Neural cell (in vitro differentiated cells): ENCODE measurements around the gene HDAC4.

Source experiments
- CTCF ChIP-seq: fragments of 450-650 bp; IDR thresholded peaks from 2 replicates; pipeline ENCODE4 v1.5.1; 2014; ENCODE audit warnings: antibody characterized with exemption, mild to moderate bottlenecking, moderate library complexity; ENCODE audit not compliant: poor library complexity, severe bottlenecking
- EP300 ChIP-seq: fragments of 450-650 bp; conservative IDR thresholded peaks from 2 replicates; pipeline ENCODE4 v1.6.1; 2014; ENCODE audit warnings: antibody characterized with exemption, mild to moderate bottlenecking, moderate library complexity; ENCODE audit not compliant: poor library complexity, severe bottlenecking
- EZH2 ChIP-seq: fragments of 200-600, 300-800 bp; shearing (Covaris generic), sonication (generic); IDR thresholded peaks from 2 replicates; pipeline ENCODE4 v1.6.1; 2014; ENCODE audit warnings: antibody characterized with exemption, low read length, borderline replicate concordance, mild to moderate bottlenecking; ENCODE audit not compliant: insufficient read depth, poor library complexity, severe bottlenecking
- POLR2AphosphoS5 ChIP-seq: IDR thresholded peaks from 2 replicates; pipeline ENCODE4 v1.6.1; 2012
- RAD21 ChIP-seq: fragments of 450-650 bp; conservative IDR thresholded peaks from 2 replicates; pipeline ENCODE4 v1.6.1; 2014; ENCODE audit warnings: antibody characterized with exemption, mild to moderate bottlenecking, moderate library complexity
- REST ChIP-seq: IDR thresholded peaks from 2 replicates; pipeline ENCODE4 v1.6.1; 2012; ENCODE audit warnings: borderline replicate concordance
- SMC3 ChIP-seq: fragments of 450-650 bp; conservative IDR thresholded peaks from 2 replicates; pipeline ENCODE4 v1.6.1; 2014; ENCODE audit warnings: antibody characterized with exemption, mild to moderate bottlenecking, moderate library complexity; ENCODE audit not compliant: poor library complexity
- TAF1 ChIP-seq: IDR thresholded peaks from 2 replicates; pipeline ENCODE4 v1.6.1; 2012; ENCODE audit warnings: low read depth

GRCh38 chr2:239026711-239027361 lies 374.0 kb downstream of the HDAC4 start:
- TF ChIP-seq CTCF (no peak), TAF1 (no peak), EZH2 (no peak), POLR2AphosphoS5 (no peak), EP300 (no peak), RAD21 (no peak), REST (no peak), SMC3 (no peak)
